IMR-90 (cell line): ENCODE measurements around the gene NRP1. TPM values are rescaled to one million over a fixed set of nuclear protein-coding genes. Genes with fewer than 3 reads are reported as not detected.

Experiments used
- ATAC-seq: fragments of 200-7000 bp; cut with Tn5 transposase; 2 replicates; pipeline ENCODE4 v1.9.1; 2020; ENCODE audit warnings: low read depth, mild to moderate bottlenecking, moderate library complexity
- BruUV-seq: library from RNA; stranded (reverse); fragments of 400-500 nt; replicated peaks from 2 replicates; lab custom pipeline; 2021; lab: Mats Ljungman, UMichigan
- CTCF ChIA-PET: fragments of 300-600 bp; formaldehyde crosslinking; extraction: SDS; loops from one replicate; lab custom pipeline; 2021; ENCODE audit warnings: antibody characterized with exemption; lab: Yijun Ruan, JAX
- POLR2A ChIA-PET: fragments of 300-600 bp; sonication (Branson Sonifier 250); formaldehyde crosslinking; loops from one replicate; lab custom pipeline; 2022; ENCODE audit warnings: antibody characterized with exemption; ENCODE audit not compliant: unreplicated experiment; lab: Charles Lee
- DNase-seq: peaks from one replicate; pipeline ENCODE4 v3.0.0; 2013
- H2AFZ ChIP-seq: replicated peaks from 2 replicates; pipeline ENCODE3; 2013; ENCODE audit warnings: low read length, mild to moderate bottlenecking; ENCODE audit not compliant: poor library complexity
- H2AK5ac ChIP-seq: 2 replicates; pipeline ENCODE4 v1.6.1; 2013; ENCODE audit warnings: low read depth, low read length, inconsistent platforms
- H2AK9ac ChIP-seq: replicated peaks from 2 replicates; pipeline ENCODE3; 2013; ENCODE audit warnings: mild to moderate bottlenecking, low read depth, low read length, moderate library complexity; ENCODE audit not compliant: poor library complexity
- H2BK120ac ChIP-seq: 2 replicates; pipeline ENCODE4 v1.6.1; 2013; ENCODE audit warnings: low read depth, low read length, inconsistent platforms
- H2BK15ac ChIP-seq: 3 replicates; pipeline ENCODE4 v1.6.1; 2013; ENCODE audit warnings: low read depth, low read length, inconsistent platforms
- H2BK20ac ChIP-seq: 2 replicates; pipeline ENCODE4 v1.6.1; 2013; ENCODE audit warnings: low read depth, mild to moderate bottlenecking, inconsistent platforms, low read length, moderate library complexity
- H2BK5ac ChIP-seq: 2 replicates; pipeline ENCODE4 v1.6.1; 2013; ENCODE audit warnings: mild to moderate bottlenecking, low read depth, low read length, inconsistent platforms; ENCODE audit not compliant: poor library complexity, severe bottlenecking
- H3K14ac ChIP-seq: replicated peaks from 2 replicates; pipeline ENCODE4 v1.6.1; 2013; ENCODE audit warnings: low read depth, low read length, inconsistent platforms
- H3K18ac ChIP-seq: 2 replicates; pipeline ENCODE4 v1.6.1; 2013; ENCODE audit warnings: low read depth, low read length, control low read depth
- H3K23ac ChIP-seq: 2 replicates; pipeline ENCODE4 v1.6.1; 2013; ENCODE audit warnings: low read depth, low read length, inconsistent platforms
- H3K27ac ChIP-seq: 2 replicates; pipeline ENCODE4 v1.5.1; 2013; ENCODE audit warnings: mild to moderate bottlenecking, control low read depth, low read length; ENCODE audit not compliant: insufficient read depth
- H3K27me3 ChIP-seq: 2 replicates; pipeline ENCODE4 v1.6.1; 2013; ENCODE audit warnings: low read length; ENCODE audit not compliant: control insufficient read depth, insufficient read depth
- H3K36me3 ChIP-seq: 2 replicates; pipeline ENCODE4 v1.6.1; 2013; ENCODE audit warnings: low read length, mixed read lengths; ENCODE audit not compliant: control insufficient read depth, insufficient read depth
- H3K4ac ChIP-seq: 2 replicates; pipeline ENCODE4 v1.6.1; 2013; ENCODE audit warnings: low read depth, low read length, inconsistent platforms
- H3K4me1 ChIP-seq: 2 replicates; pipeline ENCODE4 v1.6.1; 2013; ENCODE audit warnings: low read length, mixed read lengths; ENCODE audit not compliant: control insufficient read depth, insufficient read depth
- H3K4me2 ChIP-seq: 2 replicates; pipeline ENCODE4 v1.6.1; 2013; ENCODE audit warnings: low read depth, mild to moderate bottlenecking, control low read depth, low read length, moderate library complexity
- H3K4me3 ChIP-seq: 2 replicates; pipeline ENCODE4 v1.5.1; 2013; ENCODE audit warnings: low read depth, mild to moderate bottlenecking, control low read depth, low read length, moderate library complexity; ENCODE audit not compliant: insufficient read depth
- H3K56ac ChIP-seq: 2 replicates; pipeline ENCODE4 v1.6.1; 2013; ENCODE audit warnings: low read length, inconsistent platforms; ENCODE audit not compliant: insufficient read depth; ENCODE audit errors: extremely low read depth
- H3K79me1 ChIP-seq, 2 experiments: 2 replicates each; pipeline ENCODE4 v1.6.1; 2013; ENCODE audit warnings: low read length in 2 of 2, inconsistent platforms in 1 of 2, low read depth in 1 of 2
- H3K9ac ChIP-seq: 2 replicates; pipeline ENCODE4 v1.6.1; 2013; ENCODE audit warnings: low read depth, low read length, control low read depth
- H3K9me1 ChIP-seq: 2 replicates; pipeline ENCODE4 v1.6.1; 2013; ENCODE audit warnings: low read length, inconsistent platforms; ENCODE audit not compliant: insufficient read depth
- H3K9me3 ChIP-seq: 2 replicates; pipeline ENCODE4 v1.6.1; 2013; ENCODE audit warnings: low read length; ENCODE audit not compliant: control insufficient read depth, insufficient read depth
- H4K20me1 ChIP-seq: 2 replicates; pipeline ENCODE4 v1.6.1; 2013; ENCODE audit warnings: low read length, inconsistent platforms; ENCODE audit not compliant: insufficient read depth
- H4K5ac ChIP-seq: 2 replicates; pipeline ENCODE4 v1.6.1; 2013; ENCODE audit warnings: mild to moderate bottlenecking, low read depth, low read length, control low read depth
- H4K8ac ChIP-seq, 2 experiments: 2 replicates each; pipeline ENCODE4 v1.6.1; 2013; ENCODE audit warnings: low read depth in 2 of 2, low read length in 2 of 2, control low read depth in 1 of 2, inconsistent platforms in 1 of 2
- H4K91ac ChIP-seq: 2 replicates; pipeline ENCODE4 v1.6.1; 2013; ENCODE audit warnings: low read depth, low read length, inconsistent platforms; ENCODE audit not compliant: insufficient read depth
- BHLHE40 ChIP-seq: fragments of 150-350 bp; IDR thresholded peaks from 2 replicates; pipeline ENCODE4 v1.6.1; 2016; ENCODE audit warnings: mild to moderate bottlenecking, low read depth, low read length
- CEBPB ChIP-seq: IDR thresholded peaks from 2 replicates; pipeline ENCODE4 v1.6.1; 2012; ENCODE audit warnings: low read depth, low read length, improper control_type of control experiment
- CHD1 ChIP-seq: IDR thresholded peaks from 2 replicates; pipeline ENCODE4 v1.6.1; 2012; ENCODE audit warnings: low read depth, low read length, improper control_type of control experiment
- CTCF ChIP-seq: conservative IDR thresholded peaks from 2 replicates; pipeline ENCODE4 v1.5.1; 2012; ENCODE audit warnings: mild to moderate bottlenecking, low read depth, low read length, improper control_type of control experiment
- ELK1 ChIP-seq: fragments of 150-350 bp; IDR thresholded peaks from 2 replicates; pipeline ENCODE4 v1.6.1; 2016; ENCODE audit warnings: low read depth, mild to moderate bottlenecking, low read length, moderate library complexity, borderline replicate concordance
- MAFK ChIP-seq: IDR thresholded peaks from 2 replicates; pipeline ENCODE4 v1.6.1; 2012; ENCODE audit warnings: low read depth, low read length, improper control_type of control experiment
- MAZ ChIP-seq: IDR thresholded peaks from 2 replicates; pipeline ENCODE4 v1.6.1; 2012; ENCODE audit warnings: low read depth, mild to moderate bottlenecking, low read length, improper control_type of control experiment, moderate library complexity, borderline replicate concordance
- MXI1 ChIP-seq: IDR thresholded peaks from 2 replicates; pipeline ENCODE4 v1.6.1; 2012; ENCODE audit warnings: low read depth, mild to moderate bottlenecking, low read length, moderate library complexity, borderline replicate concordance
- NFE2L2 ChIP-seq: fragments of 150-350 bp; IDR thresholded peaks from 2 replicates; pipeline ENCODE4 v1.6.1; 2016; ENCODE audit warnings: low read depth, mild to moderate bottlenecking, low read length
- POLR2A ChIP-seq: IDR thresholded peaks from 2 replicates; pipeline ENCODE4 v1.6.1; 2012; ENCODE audit warnings: mild to moderate bottlenecking, low read depth, low read length
- RCOR1 ChIP-seq: IDR thresholded peaks from 2 replicates; pipeline ENCODE4 v1.6.1; 2012; ENCODE audit warnings: mild to moderate bottlenecking, low read length, improper control_type of control experiment; ENCODE audit not compliant: insufficient replicate concordance
- USF2 ChIP-seq: fragments of 150-350 bp; IDR thresholded peaks from 2 replicates; pipeline ENCODE4 v1.6.1; 2017; ENCODE audit warnings: mild to moderate bottlenecking, antibody characterized with exemption, low read length, low read depth
- WGBS, 2 experiments: methylation state at CpG; one replicate each; pipeline versions ENCODE4 v1.1.5 to v1.1.7; 2013; ENCODE audit warnings: missing lambda C conversion rate in 2 of 2; ENCODE audit not compliant: insufficient read length in 1 of 2; ENCODE audit errors: extremely low coverage in 2 of 2; 5-methylcytosine and 5-hydroxymethylcytosine counted together
- dilution Hi-C: fragments of 300-500 bp; cut with HindIII; formaldehyde crosslinking; loops from one replicate; pipeline ENCODE4 v1.14.3; 2018; ENCODE audit warnings: low sequenced_read_pairs; ENCODE audit not compliant: unreplicated experiment
- in situ Hi-C: fragments of 300-500 bp; cut with MboI; formaldehyde crosslinking; loops from 3 replicates; pipeline ENCODE4 v1.14.3; 2019; ENCODE audit warnings: low sequenced_read_pairs, inconsistent platforms, mixed read lengths
- intact Hi-C: fragments of 100-400 bp; cut with micrococcal nuclease; formaldehyde crosslinking; loops from 2 replicates; pipeline ENCODE4 v1.10.0; 2022
- polyA plus RNA-seq, 3 experiments: library from polyadenylated mRNA; depleted of rRNA; stranded (reverse); fragments of >200 nt; gene quantifications; 2 replicates each; pipeline ENCODE4 v1.2.3, GENCODE V29; 2012; ENCODE audit warnings: low replicate concordance in 1 of 3
- total RNA-seq: library from RNA; depleted of rRNA; stranded (reverse); fragments of >200 nt; gene quantifications from 2 replicates; pipeline ENCODE4 v1.2.3, GENCODE V29; 2012

NRP1 gene
- total and polyA plus RNA-seq, 2 of the 4 experiments (the other 2 are of a cell fraction) = 108 to 227 TPM

DNA sequence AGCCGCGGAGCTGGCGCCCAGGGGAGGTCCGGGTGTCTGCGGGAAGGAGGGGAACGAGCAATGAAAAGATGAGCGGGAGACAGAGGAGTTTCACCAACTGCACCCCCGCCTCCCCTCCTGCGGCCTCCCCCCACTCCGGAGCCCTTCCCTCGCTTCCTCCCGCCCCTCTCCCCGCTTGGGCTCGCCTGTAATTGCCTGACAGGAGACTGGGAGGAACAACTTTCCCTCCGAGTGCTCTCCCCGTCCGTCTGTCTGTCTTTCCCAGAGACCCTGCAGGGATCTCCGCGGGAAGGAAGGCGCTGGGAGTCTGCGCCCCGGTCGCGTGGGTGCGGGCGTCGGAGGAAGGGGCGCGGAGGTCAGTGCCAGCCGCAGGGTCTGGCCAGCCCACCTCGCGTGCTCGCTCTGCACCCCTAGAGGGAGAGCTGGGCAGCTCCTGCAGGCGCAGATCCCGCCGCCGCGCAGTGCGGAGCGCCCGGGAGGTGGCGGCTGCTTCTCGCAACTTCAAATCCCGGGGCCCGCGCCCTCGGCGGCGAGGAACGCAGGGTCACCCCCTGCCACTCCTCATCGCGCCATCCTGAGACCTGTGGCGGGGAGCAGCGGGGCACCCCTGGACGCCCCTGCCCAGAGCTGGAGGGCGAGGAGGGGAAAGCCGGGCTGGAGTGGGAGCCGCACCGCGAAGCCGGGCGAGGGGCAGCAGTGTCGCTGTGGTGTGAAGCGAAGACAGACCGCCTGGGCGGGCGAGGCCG is 511 bp upstream of the NRP1 start:
- Histone ChIP-seq H2BK120ac (peak overlapping the region; percentile 67; the same call in 1 of the 2 replicates), H2AFZ (peak overlapping the region; percentile 91), H4K20me1 (no peaks in the 10 kb centered on the region), H2AK5ac (no peak overlapping the region; the same call in 1 of the 2 replicates), H3K27ac (peak overlapping the region; percentile 91), H2BK20ac (no peak overlapping the region), H3K4ac (peak overlapping the region; percentile 84), H3K36me3 (no peaks in the 10 kb centered on the region), H2AK9ac (peak overlapping the region; percentile 92), H4K8ac (peak overlapping the region; percentile 15 to 76; a peak in 1 of 4 replicates), H3K18ac (peak overlapping the region; percentile 47; the same call in 1 of the 2 replicates), H3K9me3 (no peaks in the 10 kb centered on the region), H3K79me1 (peaks cover 0 to 22% of the 10 kb centered on the region in 2 experiments; a peak in 3 of 4 replicates), H3K4me1 (peaks cover 7% of the 10 kb centered on the region), H3K9ac (peak overlapping the region; percentile 70), H3K4me2 (peak overlapping the region; percentile 96), H3K4me3 (peak overlapping the region; percentile 85), H3K14ac (0 out of 2 replicates have a peak overlapping the region, but pooled peaks have one; percentile 34), H3K23ac (peak overlapping the region; percentile 52; the same call in 1 of the 2 replicates), H4K5ac (no peak overlapping the region), H4K91ac (peak overlapping the region; percentile 25; the same call in 1 of the 2 replicates), H2BK5ac (peak overlapping the region; percentile 86), H3K27me3 (no peaks in the 10 kb centered on the region), H3K9me1 (peaks cover 3% of the 10 kb centered on the region; the same call in 1 of the 2 replicates), H2BK15ac (no peak overlapping the region; the same call in 2 of the 3 replicates), H3K56ac (peak overlapping the region; percentile 59; the same call in 1 of the 2 replicates)
- no TSS peak for BruUV-seq
- in situ Hi-C loops (loop anchor here (5.0 to 25.0 kb wide), 3 partner anchors 577 to 1297 kb away; no protein-coding TSS in a partner anchor), intact Hi-C loops (loop anchor here (1.0 to 10.0 kb wide), 14 partner anchors 87 to 1303 kb away; no protein-coding TSS in a partner anchor), dilution Hi-C loops (no loop called here)
- WGBS, 2 experiments = 0% methylated on average over 29 of the region's 68 CpGs; no CpG with 5 or more reads in 1 of the 2 experiments
- ChIA-PET CTCF (interaction anchor here (0.6 to 1.6 kb wide), 2 partner anchors 142 to 146 kb away, joined by 5 to 6 read pairs; no protein-coding TSS in a partner anchor), POLR2A (interaction anchor here (0.6 kb wide), 2 partner anchors 310 to 438 kb away, joined by 3 read pairs; no protein-coding TSS in a partner anchor)
- DNase-seq = peak; percentile 87
- peak; percentile 73 for ATAC-seq
- TF ChIP-seq POLR2A (peak; percentile 51), NFE2L2 (no peak), BHLHE40 (peak; percentile 51; the same call in 1 of the 2 replicates), USF2 (no peak), MAZ (peak; percentile 89; the same call in 1 of the 2 replicates), CEBPB (no peak), MXI1 (no peak), RCOR1 (no peak), CHD1 (no peak), ELK1 (no peak), CTCF (peak; percentile 62), MAFK (no peak)
